Prostate gland (tissue), 2 donors: Measurements from ENCODE around the gene TRIM59. TPM values are rescaled to one million over a fixed set of nuclear protein-coding genes. Genes with fewer than 3 reads are reported as not detected.

Source experiments
- DNase-seq: peaks from one replicate; pipeline ENCODE4 v3.0.0-alpha.2; 2019; ENCODE audit warnings: low spot score
- H3K27ac ChIP-seq, 2 donors: fragments of 200-600 bp; sonication (generic); 2 replicates each; pipeline ENCODE4 v1.5.1; 2017 to 2019
- H3K27me3 ChIP-seq: fragments of 200-600 bp; sonication (generic); replicated peaks from 2 replicates; pipeline ENCODE4 v1.5.1; 2019; ENCODE audit not compliant: insufficient read depth
- H3K36me3 ChIP-seq, 2 donors: fragments of 200-600 bp; sonication (generic); 1 replicate in 1 of 2; 2 replicates in 1 of 2; pipeline versions ENCODE4 v1.5.1 to v1.8.1; 2017 to 2019
- H3K4me1 ChIP-seq: fragments of 200-600 bp; sonication (generic); replicated peaks from 2 replicates; pipeline ENCODE4 v1.5.1; 2019
- H3K4me3 ChIP-seq, 2 donors: fragments of 200-600 bp; sonication (generic); 2 replicates each; pipeline ENCODE4 v1.5.1; 2017 to 2019
- H3K9me3 ChIP-seq: fragments of 200-600 bp; sonication (generic); 2 replicates; pipeline ENCODE4 v1.5.1; 2017
- POLR2A ChIP-seq: fragments of 450-650 bp; IDR thresholded peaks from one replicate; pipeline ENCODE4 v1.6.1; 2016; ENCODE audit warnings: antibody characterized with exemption, mild to moderate bottlenecking
- POLR2AphosphoS5 ChIP-seq: sonication (generic); formaldehyde crosslinking; IDR thresholded peaks from one replicate; pipeline ENCODE4 v1.6.1; 2017; ENCODE audit warnings: antibody characterized with exemption
- WGBS: methylation state at CpG from one replicate; pipeline ENCODE4 v1.1.5; 2018; 5-methylcytosine and 5-hydroxymethylcytosine counted together
- intact Hi-C: fragments of 100-400 bp; cut with DNase I; formaldehyde crosslinking; loops from one replicate; pipeline ENCODE4 v1.14.2; 2022
- microRNA counts, 2 donors: library from miRNA; unstranded; fragments of <30 nt; microRNA quantifications; one replicate each; lab custom pipeline; 2016 to 2017
- microRNA-seq: library from miRNA; unstranded; fragments of <30 nt; microRNA quantifications from one replicate; pipeline ENCODE4, GENCODE V29; 2016
- small RNA-seq, 2 donors: library from RNA; depleted of rRNA; stranded (forward); fragments of <200 nt; gene quantifications; one replicate each; pipeline ENCODE3, GENCODE V24; 2016
- total RNA-seq, 2 donors: library from RNA; depleted of rRNA; stranded (reverse); fragments of >200 nt; gene quantifications; one replicate each; pipeline ENCODE4 v1.1.0, GENCODE V29; 2016
- TF ChIP-seq, protein P1 (sequence below), 4 experiments: fragments of 200-600 bp in 2 of 4; fragments of 450-650 bp in 2 of 4; sonication (generic) in 2 of 4; IDR thresholded peaks; 1 replicate in 3 of 4; 2 replicates in 1 of 4; pipeline ENCODE4 v1.5.1; 2016 to 2019; ENCODE audit warnings: antibody characterized with exemption in 4 of 4, mild to moderate bottlenecking in 2 of 4, moderate library complexity in 2 of 4

Gene TRIM59
- total RNA-seq, 2 donors from 2014 or later, result 3.2 to 11.4 TPM

DNA sequence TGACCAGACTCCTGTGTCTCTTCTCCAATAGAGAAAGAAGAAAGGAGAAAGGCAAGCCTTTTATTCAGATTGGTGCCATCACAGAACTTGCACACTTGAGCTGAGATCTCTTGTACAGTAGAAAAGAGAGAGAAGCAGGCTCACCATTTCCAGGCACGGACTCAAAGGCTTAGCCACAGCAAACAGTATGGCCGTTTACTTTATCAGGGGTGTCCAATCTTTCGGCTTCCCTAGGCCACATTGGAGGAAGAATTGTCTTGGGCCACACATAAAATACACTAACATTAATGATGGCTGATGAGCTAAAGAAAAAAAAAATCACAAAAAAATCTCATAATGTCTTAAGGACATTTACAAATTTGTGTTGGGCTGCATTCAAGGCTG, 55.6 kb downstream of the TRIM59 start:
- Histone ChIP-seq H3K27me3 (no peaks in the 10 kb centered on the region), H3K4me1 (no peaks in the 10 kb centered on the region), H3K4me3 (no peak overlapping the region), H3K36me3 (no peaks in the 10 kb centered on the region), H3K27ac (no peak overlapping the region), H3K9me3 (no peaks in the 10 kb centered on the region)
- 91% methylated on average over 3 of the region's 3 CpGs for WGBS
- DNase-seq, result no peak
- TF ChIP-seq POLR2AphosphoS5 (no peak), POLR2A (no peak)
- TF ChIP-seq, protein P1, sequence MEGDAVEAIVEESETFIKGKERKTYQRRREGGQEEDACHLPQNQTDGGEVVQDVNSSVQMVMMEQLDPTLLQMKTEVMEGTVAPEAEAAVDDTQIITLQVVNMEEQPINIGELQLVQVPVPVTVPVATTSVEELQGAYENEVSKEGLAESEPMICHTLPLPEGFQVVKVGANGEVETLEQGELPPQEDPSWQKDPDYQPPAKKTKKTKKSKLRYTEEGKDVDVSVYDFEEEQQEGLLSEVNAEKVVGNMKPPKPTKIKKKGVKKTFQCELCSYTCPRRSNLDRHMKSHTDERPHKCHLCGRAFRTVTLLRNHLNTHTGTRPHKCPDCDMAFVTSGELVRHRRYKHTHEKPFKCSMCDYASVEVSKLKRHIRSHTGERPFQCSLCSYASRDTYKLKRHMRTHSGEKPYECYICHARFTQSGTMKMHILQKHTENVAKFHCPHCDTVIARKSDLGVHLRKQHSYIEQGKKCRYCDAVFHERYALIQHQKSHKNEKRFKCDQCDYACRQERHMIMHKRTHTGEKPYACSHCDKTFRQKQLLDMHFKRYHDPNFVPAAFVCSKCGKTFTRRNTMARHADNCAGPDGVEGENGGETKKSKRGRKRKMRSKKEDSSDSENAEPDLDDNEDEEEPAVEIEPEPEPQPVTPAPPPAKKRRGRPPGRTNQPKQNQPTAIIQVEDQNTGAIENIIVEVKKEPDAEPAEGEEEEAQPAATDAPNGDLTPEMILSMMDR (IDR thresholded peaks at IDR 0.05), result no peak
- intact Hi-C loops, result no loop called here

DNA sequence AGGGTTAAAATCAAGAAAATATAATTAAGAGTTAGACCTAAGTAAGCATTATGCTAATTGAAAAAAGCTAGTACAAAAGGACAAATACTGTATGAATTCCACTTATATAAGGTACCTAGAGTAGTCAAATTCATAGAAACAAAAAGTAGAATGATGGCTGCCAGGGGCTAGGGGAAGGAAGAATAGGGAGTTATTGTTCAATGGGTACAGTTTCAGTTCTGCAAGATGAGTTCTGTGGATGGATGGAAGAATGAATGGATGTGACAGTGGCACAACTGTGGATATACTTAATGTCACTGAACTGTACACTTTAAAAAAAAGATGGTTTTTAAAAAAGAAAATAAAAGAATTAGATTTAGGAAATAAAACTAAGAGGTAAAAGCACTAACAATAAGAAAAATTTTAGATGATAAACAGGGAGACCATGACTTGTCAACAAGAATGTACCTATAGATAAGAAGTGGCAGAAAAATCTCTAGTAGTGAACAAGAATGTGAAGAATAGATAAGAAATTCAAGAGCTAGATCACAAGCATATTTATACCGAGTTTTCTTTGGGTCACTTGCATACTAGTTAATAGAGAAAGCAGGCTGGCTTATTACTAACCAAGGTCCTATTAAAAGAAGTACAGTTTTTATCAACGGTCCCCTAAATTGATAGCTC, 56.1 kb downstream of the TRIM59 start:
- no peaks in the 10 kb centered on the region for H3K4me1 ChIP-seq
- TF ChIP-seq POLR2A, result no peak
- no peak for TF ChIP-seq POLR2AphosphoS5
- TF ChIP-seq, protein P1 (IDR thresholded peaks at IDR 0.05), result no peak
- H3K27me3 ChIP-seq, result no peaks in the 10 kb centered on the region
- intact Hi-C loops, result no loop called here
- no peaks in the 10 kb centered on the region for H3K36me3 ChIP-seq
- no peak for DNase-seq
- H3K27ac ChIP-seq, result no peak overlapping the region
- 93% methylated on average over 2 of the region's 2 CpGs for WGBS
- H3K9me3 ChIP-seq, result no peaks in the 10 kb centered on the region
- no peak overlapping the region for H3K4me3 ChIP-seq

DNA sequence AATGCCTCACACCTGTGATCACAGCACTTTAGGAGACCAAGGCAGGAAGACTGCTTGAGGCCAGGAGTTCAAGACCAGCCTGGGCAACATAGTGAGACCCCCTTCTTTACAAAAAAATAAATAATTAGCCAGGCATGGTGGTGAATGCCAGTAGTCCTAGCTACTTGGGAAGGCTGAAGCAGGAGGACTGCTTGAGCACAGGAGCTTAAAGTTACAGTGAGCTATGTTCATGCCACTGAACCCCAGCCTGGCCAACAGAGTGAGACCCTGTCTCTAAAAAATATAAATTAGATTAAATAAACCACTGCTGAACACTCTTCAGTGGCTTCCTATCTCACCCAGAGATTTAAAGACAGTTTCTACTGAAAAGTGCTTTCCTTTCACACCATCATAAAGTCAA, 56.8 kb downstream of the TRIM59 start:
- no peaks in the 10 kb centered on the region for H3K9me3 ChIP-seq
- TF ChIP-seq, protein P1 (IDR thresholded peaks at IDR 0.05), result no peak
- TF ChIP-seq POLR2A, result no peak
- TF ChIP-seq POLR2AphosphoS5, result no peak
- H3K27ac ChIP-seq, result no peak overlapping the region
- H3K36me3 ChIP-seq, result no peaks in the 10 kb centered on the region
- DNase-seq, result no peak
- no peaks in the 10 kb centered on the region for H3K27me3 ChIP-seq
- H3K4me3 ChIP-seq, result no peak overlapping the region
- intact Hi-C loops, result no loop called here
- H3K4me1 ChIP-seq, result no peaks in the 10 kb centered on the region

DNA sequence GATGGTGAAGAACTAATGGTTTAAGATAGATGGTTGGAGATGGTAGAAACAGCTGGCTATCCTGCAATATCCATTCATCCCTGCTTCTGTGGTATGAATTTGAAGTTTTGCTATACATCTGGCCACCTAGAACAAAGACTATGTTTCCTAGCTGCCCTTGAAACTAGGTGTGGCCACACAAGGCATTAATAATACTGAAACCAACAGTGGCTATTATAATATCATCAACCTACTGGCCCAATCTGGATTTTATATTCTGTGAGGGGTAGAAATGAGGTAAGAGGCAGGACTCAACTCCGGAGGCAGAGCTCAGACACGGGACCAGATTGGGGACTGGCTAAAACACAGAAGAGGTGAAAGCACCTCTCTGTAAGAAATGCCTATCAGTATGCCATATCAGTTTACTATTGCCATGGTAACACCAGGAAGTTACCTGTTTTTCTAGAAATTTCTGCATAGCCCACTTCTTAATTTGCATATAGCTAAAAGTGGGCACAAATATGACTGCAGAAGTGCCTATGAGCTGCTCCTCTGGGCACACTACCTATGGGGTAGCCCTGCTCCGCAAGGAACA, 58.9 kb downstream of the TRIM59 start:
- DNase-seq, result no peak
- Histone ChIP-seq H3K27ac (no peak overlapping the region), H3K4me1 (no peaks in the 10 kb centered on the region), H3K4me3 (no peak overlapping the region), H3K36me3 (no peaks in the 10 kb centered on the region), H3K27me3 (no peaks in the 10 kb centered on the region), H3K9me3 (no peaks in the 10 kb centered on the region)
- intact Hi-C loops, result no loop called here
- TF ChIP-seq, protein P1 (IDR thresholded peaks at IDR 0.05), result no peak
- no peak for TF ChIP-seq POLR2AphosphoS5
- no peak for TF ChIP-seq POLR2A
- WGBS, result 89% methylated on average over 3 of the region's 3 CpGs

MicroRNA genes within 50 kb of the gene (microRNA counts, 767-probe panel; counts per million panel counts)
- microRNA hsa-miR-15b-5p (lab: Ali Mortazavi, UCI), result 5,475 to 5,701 counts per million in 2 donors

Small RNA genes lying within 50 kb of the gene (microRNA-seq; reads per million reads assigned to microRNA genes)
- 2,261 reads per million, percentile 91 among the genes with 10 or more reads in this experiment for gene MIR15B
- gene MIR16-2, result 62.6 reads per million, percentile 69 among the genes with 10 or more reads in this experiment

Small RNA genes lying within 50 kb of the gene (small RNA-seq; reads per million reads assigned to genes)
- gene MIR15B (14.8 to 44.3 reads per million in 2 donors), gene MIR16-2 (0.84 to 1.6 reads per million in 2 donors), gene RNU7-136P (0 reads per million in 2 donors)

Other genes with a start within 250 kb of the TRIM59 start
- under 1 TPM; 0.41 to 0.68 TPM for gene C3orf80, start 224.4 kb downstream of the TRIM59 start, total RNA-seq
- 10 to 100 TPM; 16.1 to 43.3 TPM for gene IFT80, start 50.6 kb downstream of the TRIM59 start, total RNA-seq
- gene SMC4, start 50.1 kb downstream of the TRIM59 start, total RNA-seq, result 10 to 100 TPM; 13.8 to 40.4 TPM
- gene KPNA4, start 115.8 kb upstream of the TRIM59 start, total RNA-seq, result 10 to 100 TPM; 19.5 to 29.2 TPM
- gene ARL14, start 227.4 kb upstream of the TRIM59 start, total RNA-seq, result not detected